Measurements from ENCODE around the gene POU2F2. TPM values are rescaled to one million over a fixed set of nuclear protein-coding genes. Genes with fewer than 3 reads are reported as not detected.

The POU2F2 gene
- total and polyA plus RNA-seq, 2 experiments from 2014 or later = 1.5 to 3.0 TPM

DNA sequence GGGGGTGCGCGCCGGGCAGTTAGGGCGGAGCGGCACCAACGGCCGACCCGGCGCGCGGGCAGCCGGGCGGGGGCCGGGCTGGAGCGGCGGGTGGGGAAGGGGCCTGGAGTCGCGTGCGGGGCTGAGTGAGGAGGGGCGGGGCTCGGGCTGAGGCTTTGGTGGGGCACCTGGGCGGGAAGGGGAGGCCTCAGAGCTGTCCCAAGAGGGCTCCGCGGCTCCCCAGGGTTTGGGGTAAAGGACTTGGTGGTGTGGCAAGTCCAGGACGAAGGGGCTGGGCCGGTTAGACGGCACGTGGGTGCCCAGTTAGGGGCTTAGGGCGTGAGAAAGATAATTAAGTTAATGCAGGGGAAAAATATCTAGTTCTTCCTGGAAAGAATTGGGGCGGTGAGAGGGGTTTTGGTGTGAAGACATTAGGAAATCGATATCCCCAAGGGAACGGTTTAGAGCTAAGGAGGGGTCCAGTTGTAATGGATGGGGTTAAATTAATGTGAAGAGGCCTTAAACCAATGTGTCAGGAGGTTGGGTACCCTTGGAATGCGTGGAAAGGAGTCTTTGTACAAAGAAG, 55.8 kb downstream of the POU2F2 start:
- no peak for TF ChIP-seq EZH2 (IDR thresholded peaks at IDR 0.05; ENCODE audit: insufficient read depth, poor library complexity, severe bottlenecking)
- no peak for TF ChIP-seq EZH2phosphoT487 (IDR thresholded peaks at IDR 0.05; ENCODE audit: insufficient read depth, low read depth)
- in situ Hi-C loops (cut with MboI) = no loop called here
- no peaks in the 10 kb centered on the region for H3K27me3 ChIP-seq (replicated peaks; ENCODE audit: insufficient read depth)
- H3K4me1 ChIP-seq (ENCODE audit: insufficient read depth) = peaks cover 10% of the 10 kb centered on the region
- H2AFZ ChIP-seq = peak overlapping the region; percentile 39
- H3K9me2 ChIP-seq (ENCODE audit: insufficient read depth) = no peaks in the 10 kb centered on the region
- WGBS, 2 experiments (ENCODE audit: low coverage in 1 of 2, low lambda C conversion rate in 2 of 2, missing lambda C conversion rate in 2 of 2) = 1 to 2% methylated on average over 9 to 33 of the region's 33 CpGs
- no peaks in the 10 kb centered on the region for H3K9me3 ChIP-seq (ENCODE audit: low read depth)
- no peaks in the 10 kb centered on the region for H3F3A ChIP-seq (ENCODE audit: insufficient read depth)
- H3K9ac ChIP-seq = peak overlapping the region; percentile 94
- H4K20me1 ChIP-seq (ENCODE audit: insufficient read depth) = no peaks in the 10 kb centered on the region
- peak overlapping the region; percentile 99 for H3K4me3 ChIP-seq
- DNase-seq = no peak
- H3K79me2 ChIP-seq (ENCODE audit: insufficient read depth) = peaks cover 55% of the 10 kb centered on the region
- 0 out of 2 replicates have a peak, but pooled peaks cover 5% of the 10 kb centered on the region for H3K36me3 ChIP-seq (ENCODE audit: low read depth)
- H3K4me2 ChIP-seq (ENCODE audit: unreplicated experiment) = peak overlapping the region; percentile 98
- peak overlapping the region; percentile 45; the same call in 1 of the 2 replicates for H3K27ac ChIP-seq

- no peaks in the 10 kb centered on the region for H3K36me3 ChIP-seq (ENCODE audit: low read depth)
- in situ Hi-C loops (cut with MboI) = no loop called here
- H3K79me2 ChIP-seq (ENCODE audit: insufficient read depth) = peaks cover 48% of the 10 kb centered on the region
- no peaks in the 10 kb centered on the region for H3K27me3 ChIP-seq (replicated peaks; ENCODE audit: insufficient read depth)
- H3K27ac ChIP-seq = peak within 1 kb of the TSS; percentile 91
- no peaks in the 10 kb centered on the region for H4K20me1 ChIP-seq (ENCODE audit: insufficient read depth)
- H3K9me3 ChIP-seq (ENCODE audit: low read depth) = no peaks in the 10 kb centered on the region
- no peaks in the 10 kb centered on the region for H3K9me2 ChIP-seq (ENCODE audit: insufficient read depth)
- H3K4me1 ChIP-seq (ENCODE audit: insufficient read depth) = peaks cover 10% of the 10 kb centered on the region
- WGBS, 2 experiments (ENCODE audit: low coverage in 1 of 2, low lambda C conversion rate in 2 of 2, missing lambda C conversion rate in 2 of 2) = 0 to 1% methylated on average over 77 to 78 of the region's 80 CpGs
- H3F3A ChIP-seq (ENCODE audit: insufficient read depth) = no peaks in the 10 kb centered on the region
- H3K4me3 ChIP-seq = peak within 1 kb of the TSS; percentile 99
- H3K9ac ChIP-seq = peak within 1 kb of the TSS; percentile 95
- peak within 1 kb of the TSS; percentile 84 for H2AFZ ChIP-seq
- TF ChIP-seq EZH2 (IDR thresholded peaks at IDR 0.05; ENCODE audit: insufficient read depth, poor library complexity, severe bottlenecking) (no peak), EZH2phosphoT487 (IDR thresholded peaks at IDR 0.05; ENCODE audit: insufficient read depth, low read depth) (no peak)
- peak; percentile 100 for DNase-seq
- H3K4me2 ChIP-seq (ENCODE audit: unreplicated experiment) = peak within 1 kb of the TSS; percentile 98
Measured at GRCh38 chr19:42075616-42076379, 56.4 kb downstream of the POU2F2 start, which contains the start of gene ZNF574. ZNF574 (plus strand) TSS chr19:42076166; CDS start chr19:42078607, 2,441 bp downstream.

DNA sequence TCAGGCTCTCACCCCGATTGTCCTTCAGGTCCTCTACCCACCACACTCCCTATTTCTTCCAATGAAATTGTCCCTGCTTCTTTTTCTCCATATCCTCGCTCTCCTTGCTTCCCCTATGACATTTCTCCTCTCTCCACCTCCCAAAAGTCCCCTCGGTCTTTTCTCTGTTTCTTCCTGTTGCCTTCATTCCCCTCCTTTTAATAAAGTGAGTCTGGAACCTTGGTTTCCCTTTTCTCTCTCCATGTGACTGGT, 57.0 kb downstream of the POU2F2 start:
- no peaks in the 10 kb centered on the region for H3K27me3 ChIP-seq (replicated peaks; ENCODE audit: insufficient read depth)
- H3K36me3 ChIP-seq (ENCODE audit: low read depth) = no peaks in the 10 kb centered on the region
- H3F3A ChIP-seq (ENCODE audit: insufficient read depth) = no peaks in the 10 kb centered on the region
- H3K27ac ChIP-seq = peak overlapping the region; percentile 91
- H3K4me2 ChIP-seq (ENCODE audit: unreplicated experiment) = peak overlapping the region; percentile 83
- H3K9ac ChIP-seq = peak overlapping the region; percentile 95
- peak overlapping the region; percentile 84 for H2AFZ ChIP-seq
- WGBS, 2 experiments (ENCODE audit: low coverage in 1 of 2, low lambda C conversion rate in 2 of 2, missing lambda C conversion rate in 2 of 2) = 1 to 3% methylated on average over 3 of the region's 3 CpGs
- in situ Hi-C loops (cut with MboI) = no loop called here
- no peak for TF ChIP-seq EZH2phosphoT487 (IDR thresholded peaks at IDR 0.05; ENCODE audit: insufficient read depth, low read depth)
- TF ChIP-seq EZH2 (IDR thresholded peaks at IDR 0.05; ENCODE audit: insufficient read depth, poor library complexity, severe bottlenecking) = no peak
- H3K4me3 ChIP-seq = peak overlapping the region; percentile 82
- peaks cover 43% of the 10 kb centered on the region for H3K79me2 ChIP-seq (ENCODE audit: insufficient read depth)
- H4K20me1 ChIP-seq (ENCODE audit: insufficient read depth) = no peaks in the 10 kb centered on the region
- H3K9me3 ChIP-seq (ENCODE audit: low read depth) = no peaks in the 10 kb centered on the region
- no peaks in the 10 kb centered on the region for H3K9me2 ChIP-seq (ENCODE audit: insufficient read depth)
- no peak for DNase-seq
- H3K4me1 ChIP-seq (ENCODE audit: insufficient read depth) = peaks cover 10% of the 10 kb centered on the region

DNA sequence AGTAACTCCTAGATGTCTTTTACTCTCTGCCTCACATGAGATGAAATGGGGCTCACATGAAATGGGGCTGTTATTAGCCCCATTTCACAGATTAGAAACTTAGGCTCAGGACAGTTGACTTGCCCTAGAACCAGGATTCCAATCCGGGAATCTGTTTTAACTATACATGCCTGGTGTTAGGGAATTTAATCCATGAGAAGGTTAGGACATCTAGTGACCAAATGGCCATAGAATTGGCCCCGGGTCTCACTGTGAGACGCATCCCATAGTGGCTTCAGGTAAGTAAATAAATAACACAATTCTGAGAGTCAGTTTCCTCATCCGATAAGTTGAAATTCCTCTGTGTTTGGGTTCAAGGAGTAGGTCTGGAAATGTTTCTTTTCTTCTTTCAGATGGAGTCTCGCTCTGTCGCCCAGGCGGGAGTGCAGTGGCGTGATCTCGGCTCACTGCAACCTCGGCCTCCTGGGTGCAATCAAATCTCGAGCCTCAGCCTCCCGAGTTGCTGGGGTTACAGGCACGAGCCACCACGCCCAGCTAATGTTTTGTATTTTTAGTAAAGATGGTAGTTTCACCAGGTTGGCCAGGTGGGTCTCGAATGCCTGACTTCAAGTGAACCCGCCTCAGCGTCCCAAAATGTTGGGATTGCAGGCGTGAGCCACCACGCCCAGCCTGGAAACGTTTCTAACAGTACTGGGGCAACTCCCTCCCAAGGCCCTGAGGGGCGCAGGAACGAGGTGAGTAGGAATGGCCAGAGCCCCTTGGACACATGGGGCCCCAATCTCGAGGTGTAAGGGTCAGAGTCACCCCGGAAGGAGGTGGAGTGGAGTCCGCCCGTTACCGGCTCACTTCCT, 57.5 kb downstream of the POU2F2 start:
- no peaks in the 10 kb centered on the region for H3K27me3 ChIP-seq (replicated peaks; ENCODE audit: insufficient read depth)
- no peaks in the 10 kb centered on the region for H3K9me3 ChIP-seq (ENCODE audit: low read depth)
- DNase-seq = peak; percentile 47
- no peaks in the 10 kb centered on the region for H3F3A ChIP-seq (ENCODE audit: insufficient read depth)
- 61 to 62% methylated on average over 27 of the region's 27 CpGs for WGBS, 2 experiments (ENCODE audit: low coverage in 1 of 2, low lambda C conversion rate in 2 of 2, missing lambda C conversion rate in 2 of 2)
- H3K4me3 ChIP-seq = peak overlapping the region; percentile 82
- no peaks in the 10 kb centered on the region for H4K20me1 ChIP-seq (ENCODE audit: insufficient read depth)
- H3K27ac ChIP-seq = peak overlapping the region; percentile 91
- H3K4me1 ChIP-seq (ENCODE audit: insufficient read depth) = peaks cover 10% of the 10 kb centered on the region
- H3K4me2 ChIP-seq (ENCODE audit: unreplicated experiment) = peak overlapping the region; percentile 83
- H3K9me2 ChIP-seq (ENCODE audit: insufficient read depth) = no peaks in the 10 kb centered on the region
- no peaks in the 10 kb centered on the region for H3K36me3 ChIP-seq (ENCODE audit: low read depth)
- in situ Hi-C loops (cut with MboI) = no loop called here
- no peak for TF ChIP-seq EZH2 (IDR thresholded peaks at IDR 0.05; ENCODE audit: insufficient read depth, poor library complexity, severe bottlenecking)
- H3K9ac ChIP-seq = peak overlapping the region; percentile 95
- H3K79me2 ChIP-seq (ENCODE audit: insufficient read depth) = peaks cover 38% of the 10 kb centered on the region
- peak overlapping the region; percentile 84 for H2AFZ ChIP-seq
